Right lobe of liver (tissue), 4 donors: ENCODE results near the gene ARSB.

Source experiments
- CTCF ChIP-seq, 4 donors: fragments of 200-600 bp in 3 of 4; fragments of 450-650 bp in 1 of 4; IDR thresholded peaks; one replicate each; pipeline versions ENCODE4 v1.5.1 to v1.8.0; 2016 to 2022; ENCODE audit warnings: antibody characterized with exemption in 4 of 4, mild to moderate bottlenecking in 2 of 4
- POLR2A ChIP-seq: fragments of 450-650 bp; IDR thresholded peaks from one replicate; pipeline ENCODE4 v1.6.1; 2017; ENCODE audit warnings: antibody characterized with exemption, mild to moderate bottlenecking
- donor health status: DM: no; HTN: no; CAD: no.
- donor health status: DM: no; HTN: no; CAD: no.
- donor health status: DM: no; HTN: yes; CAD: no.

DNA sequence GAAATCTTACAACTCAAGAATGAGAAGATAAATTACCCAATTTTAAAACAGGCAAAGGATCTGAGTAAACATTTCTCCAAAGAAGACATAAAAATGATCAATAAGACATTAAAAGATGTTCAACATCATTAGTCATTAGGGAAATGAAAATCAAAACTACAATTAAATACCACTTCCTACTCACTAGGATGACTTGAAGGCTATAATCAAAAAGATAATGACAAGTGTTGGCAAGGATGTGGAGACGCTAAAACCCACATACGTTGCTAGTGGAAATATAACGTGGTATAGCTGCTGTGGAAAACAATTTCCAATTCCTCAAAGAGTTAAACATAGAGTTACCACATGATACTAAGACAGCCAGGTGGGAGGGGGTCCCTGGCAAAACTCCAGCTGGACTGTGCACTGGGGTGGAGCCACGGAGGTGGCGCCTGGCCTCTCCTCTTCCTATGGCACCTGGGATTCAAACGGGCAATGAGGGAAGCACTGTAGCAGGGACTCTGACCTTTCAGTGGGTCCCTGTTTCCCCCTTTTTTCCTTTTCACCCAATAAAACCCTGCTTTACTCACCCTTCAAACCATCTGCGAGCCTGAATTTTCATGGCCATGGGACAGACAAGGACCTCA is 5.9 kb downstream of the ARSB start:
- TF ChIP-seq POLR2A (no peak), CTCF (IDR thresholded peaks at IDR 0.05) (no peak)
